ENCODE results near the gene HIVEP2. TPM values are rescaled to one million over a fixed set of nuclear protein-coding genes. Genes with fewer than 3 reads are reported as not detected.
A peak's percentile ranks its signal among the peaks of the same experiment; 100 is the strongest.

HIVEP2 gene
- polyA plus RNA-seq, 10 donors, result 11.7 to 25.4 (median 18.7) TPM

- no peak for DNase-seq
Observed at GRCh38 chr6:142740449-142740848, 204.5 kb downstream of the HIVEP2 start.

- no peak for DNase-seq
Observed at GRCh38 chr6:142738731-142739130, 206.2 kb downstream of the HIVEP2 start.

DNA sequence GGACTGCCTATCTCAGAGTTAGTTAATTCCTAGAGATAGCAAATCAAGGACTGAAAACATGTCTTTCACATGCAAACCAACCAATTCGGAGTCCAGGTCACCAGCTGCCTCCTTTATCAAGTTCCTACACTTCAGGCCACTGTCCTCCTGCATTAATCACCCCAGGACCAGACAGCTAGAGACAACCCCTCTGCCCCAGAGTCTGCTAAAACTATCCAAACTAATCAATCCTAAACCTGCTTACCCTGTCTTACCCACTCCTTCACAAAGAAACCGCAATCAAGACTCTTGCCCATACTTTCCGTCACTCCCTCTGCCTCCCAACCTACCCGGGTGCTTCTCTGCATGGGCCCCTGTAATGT is 207.0 kb downstream of the HIVEP2 start:
- DNase-seq, result no peak

DNA sequence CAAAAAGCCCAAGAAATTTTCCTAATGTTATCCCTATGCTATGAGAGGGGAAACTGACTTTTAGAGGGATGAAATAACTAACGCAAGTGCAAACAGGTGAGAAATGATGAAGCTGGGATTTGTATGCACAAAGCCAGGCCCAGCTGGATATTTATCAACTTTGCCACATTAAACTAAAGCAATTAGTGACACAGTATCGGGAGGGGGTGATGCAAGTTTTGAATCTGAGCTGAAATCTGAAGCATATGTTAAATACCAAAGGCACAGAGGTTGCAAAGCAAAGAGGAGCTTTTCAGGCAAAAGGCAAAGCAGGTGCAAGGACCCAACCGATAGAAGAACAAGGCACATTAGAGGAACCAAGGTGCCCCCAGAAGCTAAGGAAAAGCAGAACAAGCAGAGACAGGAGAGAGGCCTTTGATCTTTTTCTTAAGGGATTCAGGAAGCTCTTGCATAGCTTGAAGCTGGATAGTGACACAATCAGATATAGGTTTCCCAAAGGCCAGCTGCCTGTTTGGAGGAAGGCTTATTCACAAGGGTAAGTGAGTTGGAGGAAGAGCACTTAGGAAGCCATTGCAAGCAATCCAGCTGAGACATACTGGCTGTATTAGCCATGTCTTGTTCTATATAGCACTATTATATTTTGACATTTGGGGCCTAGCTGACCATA is 207.5 kb downstream of the HIVEP2 start:
- DNase-seq, result no peak

DNA sequence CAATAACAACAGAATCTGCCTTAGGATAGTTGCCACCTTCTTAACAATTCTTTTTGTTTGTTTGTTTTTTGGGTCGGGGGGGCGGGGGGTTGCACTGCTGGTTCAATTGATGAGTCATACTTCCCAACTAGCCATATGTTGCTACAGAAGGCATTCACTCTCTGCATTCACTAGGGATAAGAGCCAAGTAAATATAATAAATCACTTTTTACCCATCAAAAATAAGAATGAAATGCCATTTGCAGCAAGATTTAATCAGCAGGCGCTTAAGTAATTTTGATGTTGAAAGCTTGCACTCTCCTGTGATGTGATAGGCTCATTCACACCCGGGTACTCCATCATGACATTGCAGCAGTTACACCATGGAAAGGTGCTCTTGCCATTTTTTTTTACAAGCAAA is 209.8 kb downstream of the HIVEP2 start:
- no peak for DNase-seq

GRCh38 chr6:142732790-142733189 is 212.2 kb downstream of the HIVEP2 start:
- DNase-seq, result no peak

DNA sequence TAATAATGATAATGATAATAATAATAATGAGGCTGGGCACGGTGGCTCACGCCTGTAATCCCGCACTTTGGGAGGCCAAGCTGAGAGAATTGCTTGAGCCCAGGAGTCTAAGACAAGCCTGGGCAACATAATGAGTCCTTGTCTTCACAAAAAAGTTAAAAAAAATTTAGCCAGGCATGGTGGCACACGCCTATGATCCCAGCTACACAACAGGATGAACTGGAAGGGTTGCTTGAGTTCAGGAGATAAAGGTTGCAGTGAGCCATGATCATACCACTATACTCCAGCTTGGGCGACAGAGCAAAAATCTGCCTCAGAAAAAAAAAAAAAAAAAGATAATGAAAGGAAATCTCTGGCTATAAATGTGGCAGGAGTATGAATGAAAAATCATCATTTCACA is 213.4 kb downstream of the HIVEP2 start:
- DNase-seq, result no peak

- no peak for DNase-seq
Observed at GRCh38 chr6:142729618-142730017, 215.4 kb downstream of the HIVEP2 start.

DNA sequence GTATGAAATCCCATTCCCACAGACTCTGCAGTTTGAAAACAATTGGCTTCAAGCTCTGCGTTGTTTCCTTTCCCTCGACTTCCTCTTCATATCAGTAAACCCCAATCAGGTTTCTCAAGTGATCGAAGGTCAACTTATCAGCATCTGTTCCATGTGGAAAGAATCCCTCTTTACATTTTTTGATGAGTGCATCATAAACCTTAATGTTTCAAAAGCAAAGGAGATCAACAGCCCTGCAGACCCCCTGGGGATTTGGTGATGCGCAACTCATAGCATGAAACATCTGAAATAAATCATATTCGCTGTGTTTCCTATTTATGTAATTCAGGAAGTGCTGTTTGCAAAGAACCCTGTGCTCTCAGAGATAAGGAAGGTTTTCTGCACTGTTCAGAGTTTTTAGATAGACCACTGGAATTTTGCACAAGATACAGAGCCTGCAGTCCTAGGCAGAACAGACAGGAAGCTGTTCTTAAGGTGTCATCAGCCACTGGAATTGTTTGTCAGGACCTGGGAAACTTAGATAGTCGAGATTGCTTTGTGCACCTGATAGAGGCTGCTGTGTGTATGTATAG is 216.0 kb downstream of the HIVEP2 start:
- peak; percentile 46 to 74 (median 73) for DNase-seq

- DNase-seq, result peak in 1 of 3 donors; percentile 36
Observed at GRCh38 chr6:142728364-142728763, 216.6 kb downstream of the HIVEP2 start.

GRCh38 chr6:142726616-142727015 is 218.4 kb downstream of the HIVEP2 start:
- DNase-seq, result no peak

DNA sequence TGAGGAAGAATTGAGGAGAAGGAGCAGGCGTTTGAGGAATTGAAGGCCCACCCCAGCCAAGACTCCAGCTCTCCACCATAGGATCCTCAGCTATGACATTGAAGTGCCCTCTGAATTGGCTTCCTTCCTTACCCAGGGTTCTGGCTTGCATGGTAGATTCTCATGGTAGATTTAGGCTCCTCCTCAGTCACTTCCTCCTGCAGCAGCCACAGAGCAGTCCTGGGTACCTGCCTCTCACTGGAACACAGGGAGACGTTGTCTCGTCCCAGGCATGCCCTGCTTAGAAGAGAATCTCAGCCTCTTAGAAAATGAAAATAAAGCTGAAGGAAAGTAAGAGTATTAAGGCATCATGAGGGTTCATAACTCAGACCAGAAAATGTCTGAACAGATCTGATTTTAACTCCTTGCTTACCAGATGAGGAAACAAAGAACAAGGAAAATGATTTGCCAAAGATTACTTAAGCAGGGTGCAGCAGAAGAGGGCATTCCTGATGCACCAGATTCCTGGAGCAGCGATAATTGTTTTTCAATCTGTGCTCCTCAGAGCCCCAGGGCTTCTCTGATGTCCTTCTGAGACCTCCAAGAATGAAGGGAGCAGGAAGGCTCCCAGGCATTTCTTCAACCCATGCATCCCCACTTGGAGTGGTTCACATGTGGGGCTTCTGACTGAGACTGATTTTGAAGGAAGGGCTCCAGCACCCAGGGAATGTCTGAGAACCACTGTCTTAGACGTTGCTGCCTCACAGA is 219.8 kb downstream of the HIVEP2 start:
- DNase-seq, result no peak

GRCh38 chr6:142722841-142723240 is 222.1 kb downstream of the HIVEP2 start:
- no peak for DNase-seq

GRCh38 chr6:142722012-142722411 is 223.0 kb downstream of the HIVEP2 start:
- DNase-seq, result no peak

- DNase-seq, result no peak
Observed at GRCh38 chr6:142721215-142721920, 223.6 kb downstream of the HIVEP2 start.

DNA sequence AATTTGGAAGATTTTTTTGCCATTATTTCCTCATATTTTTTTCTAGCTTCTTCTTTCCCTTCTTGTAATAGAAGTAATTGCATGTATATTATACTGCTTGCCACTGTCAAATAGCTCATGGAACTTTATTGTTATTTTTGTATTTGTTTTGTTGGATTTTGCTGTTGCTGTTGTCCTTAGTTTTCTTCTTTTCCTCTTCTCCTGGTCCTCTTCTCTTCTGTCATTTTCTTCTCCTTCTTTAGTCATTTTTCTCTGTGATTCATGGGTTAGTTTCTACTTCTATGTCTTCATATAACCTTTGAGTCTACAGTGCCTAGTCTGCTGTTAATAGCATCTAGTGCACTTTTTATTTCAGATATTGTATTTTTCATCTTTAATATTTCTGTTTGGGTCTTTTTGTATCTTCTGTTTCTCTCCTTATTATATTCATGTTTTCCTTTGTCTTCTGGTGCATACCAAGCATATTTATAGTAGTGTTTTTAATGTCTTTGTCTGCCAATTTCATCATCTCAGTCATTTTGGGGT is 226.2 kb downstream of the HIVEP2 start:
- DNase-seq, result no peak

- DNase-seq, result no peak
Observed at GRCh38 chr6:142716097-142716496, 228.9 kb downstream of the HIVEP2 start.

DNA sequence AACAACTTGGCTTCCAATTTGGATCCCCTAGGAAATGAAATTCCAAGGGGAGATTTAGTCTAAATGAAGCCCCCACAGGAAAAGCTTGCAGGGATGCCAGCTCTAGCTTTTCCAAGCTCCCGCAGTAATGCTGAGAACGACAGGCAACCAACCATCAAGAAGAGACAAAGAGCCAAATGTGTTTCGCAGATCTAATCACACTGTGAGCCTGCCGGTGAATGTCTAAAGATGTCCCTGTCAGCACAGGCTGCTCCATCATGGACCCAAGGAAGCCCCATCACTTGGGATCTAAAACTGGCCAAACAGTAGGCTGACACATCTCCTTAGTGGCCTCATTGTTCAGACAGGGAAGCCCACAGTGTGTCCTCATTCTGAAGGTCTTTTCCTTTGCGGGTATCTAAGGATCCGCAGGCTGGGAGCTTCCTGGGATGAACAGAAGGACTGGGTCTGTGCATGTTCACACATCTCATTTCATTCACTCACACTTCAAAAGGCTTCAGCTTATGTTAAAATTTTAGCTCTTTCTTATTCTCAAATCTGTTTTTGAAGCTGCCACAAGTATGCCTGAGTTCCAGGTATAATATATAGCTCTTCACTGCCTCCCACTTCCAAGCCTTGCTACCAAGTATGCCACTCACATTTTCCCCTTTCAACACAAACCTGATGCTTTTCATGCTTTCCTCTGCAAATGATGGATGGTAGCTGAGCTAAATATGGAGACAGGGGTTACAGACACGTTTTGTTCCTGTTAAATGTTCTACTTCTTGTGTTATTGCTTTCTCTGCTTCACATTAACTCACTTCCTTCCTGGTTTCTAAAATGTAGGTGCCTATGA is 229.8 kb downstream of the HIVEP2 start:
- no peak for DNase-seq

GRCh38 chr6:142713959-142714358 is 231.0 kb downstream of the HIVEP2 start:
- no peak for DNase-seq

DNA sequence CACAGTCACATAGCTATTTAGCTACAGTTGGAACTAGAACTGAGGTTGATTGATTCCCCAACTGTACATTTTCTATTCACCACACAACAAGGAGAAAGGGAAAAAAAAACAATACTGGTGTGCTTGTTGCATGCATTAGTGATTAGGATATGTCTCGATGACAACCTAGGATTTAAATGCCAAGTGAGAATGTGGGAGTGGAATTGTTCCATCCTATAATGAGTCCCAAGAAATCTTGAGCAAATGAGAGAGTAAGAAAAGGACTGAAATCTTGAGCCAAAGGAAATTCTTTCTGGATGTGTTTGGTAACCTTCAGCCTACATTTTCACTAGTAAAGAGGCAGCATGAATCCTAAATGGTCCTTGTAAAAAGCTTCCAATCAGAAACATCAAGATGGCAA is 232.7 kb downstream of the HIVEP2 start:
- peak in 1 of 3 donors; percentile 41 for DNase-seq

DNA sequence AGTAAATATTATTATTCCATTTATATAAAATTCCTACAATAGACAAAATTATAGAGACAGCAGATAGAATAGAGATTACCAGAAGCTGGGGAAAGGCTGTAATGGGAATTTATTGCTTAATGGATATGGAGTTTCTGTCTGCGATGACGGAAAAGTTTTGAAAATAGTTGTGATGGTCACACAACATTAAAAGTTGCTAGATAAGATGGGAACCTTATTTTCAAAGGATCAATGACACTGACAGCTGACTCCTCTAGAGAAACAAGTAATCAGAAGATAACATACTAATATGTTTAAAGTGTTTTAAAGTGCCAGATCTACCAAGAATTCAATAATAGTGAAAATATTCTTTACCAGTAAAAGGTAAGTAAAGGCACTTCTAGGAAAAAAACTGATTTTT is 236.3 kb downstream of the HIVEP2 start:
- DNase-seq, result no peak
